Skin of body (tissue), 2 donors: ENCODE results near the gene PRIMA1. TPM values are rescaled to one million over a fixed set of nuclear protein-coding genes. Genes with fewer than 3 reads are reported as not detected.

Experiments used
- DNase-seq: peaks from one replicate; lab custom pipeline; 2025; lab: John Stamatoyannopoulos, UW
- total RNA-seq: library from RNA; depleted of rRNA; stranded (reverse); fragments of >200 nt; gene quantifications from one replicate; pipeline ENCODE4 v1.2.3, GENCODE V29; 2014

The PRIMA1 gene
- total RNA-seq, 1 donor from 2014 or later = 0.99 TPM

DNA sequence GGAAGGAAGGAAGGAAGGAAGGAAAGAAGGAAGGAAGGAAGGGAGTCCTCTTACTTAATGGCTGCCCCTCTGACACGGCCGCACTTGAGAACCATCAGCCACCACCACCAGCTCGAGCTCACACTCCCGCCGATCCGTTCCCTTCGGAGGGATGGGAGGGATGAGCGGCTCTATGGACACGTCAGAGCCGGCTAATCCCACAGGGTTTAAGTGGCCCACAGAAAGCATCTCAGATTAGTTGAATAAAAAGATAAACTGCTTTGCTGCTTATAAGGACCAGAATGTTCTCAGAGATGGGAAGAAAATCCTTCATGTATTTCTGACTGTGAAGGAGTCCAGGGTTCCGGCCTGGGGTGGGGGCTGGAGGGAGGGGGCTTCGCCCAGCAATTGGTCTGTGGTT lies 31.1 kb downstream of the PRIMA1 start:
- DNase-seq = no peak

DNA sequence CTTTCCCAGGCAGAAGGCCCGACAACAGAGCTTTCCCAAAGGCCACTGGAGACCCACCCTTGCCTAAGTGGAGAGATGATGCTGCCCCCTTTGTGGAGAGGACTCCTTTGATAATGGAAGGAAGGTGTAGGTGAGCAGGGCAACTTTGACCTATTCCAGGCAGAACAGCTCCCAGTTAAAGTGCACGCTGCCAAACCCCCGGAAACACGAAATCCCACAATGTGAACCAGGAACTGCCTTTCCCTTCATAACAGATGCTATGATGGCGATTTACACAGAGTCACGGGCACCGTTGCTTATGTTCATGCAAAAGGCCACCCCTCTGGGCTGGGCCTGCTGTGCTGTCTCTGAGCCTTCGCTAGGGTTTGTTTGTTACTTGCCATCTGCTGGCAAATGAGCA lies 34.6 kb downstream of the PRIMA1 start:
- no peak for DNase-seq

DNA sequence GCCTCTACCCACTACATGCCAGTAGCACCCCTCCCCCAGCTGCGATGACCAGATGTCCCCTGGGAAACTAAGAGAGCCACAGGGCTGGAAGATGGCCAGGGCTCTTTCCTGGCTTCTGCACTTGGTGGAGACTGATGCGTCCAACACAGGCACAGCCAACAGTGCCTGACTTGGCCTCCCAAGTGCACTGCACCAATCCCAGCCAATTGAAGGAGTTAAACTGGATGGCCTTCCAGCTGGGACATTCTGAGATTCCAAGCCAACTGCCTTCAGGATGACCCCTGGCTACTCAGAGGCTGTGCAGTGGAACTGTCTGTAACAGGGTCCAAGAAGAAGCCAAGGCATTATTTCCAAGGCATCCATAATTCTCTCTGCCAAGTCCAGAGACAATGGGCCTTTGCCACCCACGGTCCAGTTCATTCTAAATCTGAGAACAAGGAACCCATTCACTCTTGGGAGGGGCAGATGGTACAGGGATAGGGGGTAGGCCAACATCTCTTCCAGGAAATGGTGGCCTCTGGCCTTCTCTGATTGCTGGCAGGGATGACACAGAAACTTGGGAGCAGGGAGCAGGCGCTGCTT lies 35.2 kb downstream of the PRIMA1 start:
- peak; percentile 28 for DNase-seq

DNA sequence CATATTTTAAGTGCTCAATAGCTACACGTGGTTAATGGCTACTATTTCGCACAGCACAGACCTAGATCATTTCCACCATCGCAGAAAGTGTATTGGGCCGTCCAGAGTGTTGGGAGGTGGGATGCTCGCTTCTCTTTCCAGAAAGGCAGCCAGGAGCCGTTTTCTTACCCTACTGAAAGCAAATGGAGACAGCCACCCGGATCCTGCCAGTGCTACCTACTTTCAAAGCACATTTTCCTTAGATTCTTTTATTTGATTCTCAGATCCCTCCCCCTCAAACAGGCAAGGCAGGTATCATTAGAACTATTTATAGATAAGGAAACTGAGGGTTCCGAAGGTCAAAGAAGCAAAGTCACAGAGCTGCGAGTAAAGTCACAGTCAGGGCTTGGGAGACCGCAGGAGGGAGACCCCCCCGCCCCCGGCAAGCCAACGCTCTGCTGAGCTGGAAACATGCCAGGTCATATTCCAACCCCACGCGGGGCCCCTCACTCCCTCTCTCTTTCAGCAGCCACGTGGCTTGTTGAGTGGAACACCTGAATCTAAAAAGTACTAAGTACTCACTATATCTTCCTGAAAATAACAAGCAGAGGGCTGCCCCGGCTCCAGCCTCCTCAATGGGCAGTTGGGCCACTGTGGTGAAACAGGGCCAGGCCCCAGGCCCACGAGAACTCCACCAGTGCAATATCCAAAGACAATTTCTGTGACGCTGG lies 36.2 kb downstream of the PRIMA1 start:
- no peak for DNase-seq

DNA sequence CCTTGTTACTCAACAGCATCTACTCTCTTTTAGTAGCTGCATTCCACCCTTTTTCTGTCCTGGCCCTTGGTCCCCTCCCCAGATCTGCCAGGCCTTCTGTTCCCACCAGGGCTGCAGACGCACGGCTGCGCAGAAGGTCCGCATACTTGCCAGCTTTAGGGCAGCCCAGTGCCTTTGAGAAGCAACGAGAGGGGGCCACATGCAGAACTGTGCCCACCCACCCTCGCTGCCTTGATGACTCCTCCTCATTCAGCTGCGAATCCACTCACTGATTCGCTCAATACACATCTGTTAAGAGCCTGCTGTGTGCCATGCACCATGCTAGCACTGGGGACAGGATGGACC lies 39.2 kb downstream of the PRIMA1 start:
- DNase-seq = no peak

DNA sequence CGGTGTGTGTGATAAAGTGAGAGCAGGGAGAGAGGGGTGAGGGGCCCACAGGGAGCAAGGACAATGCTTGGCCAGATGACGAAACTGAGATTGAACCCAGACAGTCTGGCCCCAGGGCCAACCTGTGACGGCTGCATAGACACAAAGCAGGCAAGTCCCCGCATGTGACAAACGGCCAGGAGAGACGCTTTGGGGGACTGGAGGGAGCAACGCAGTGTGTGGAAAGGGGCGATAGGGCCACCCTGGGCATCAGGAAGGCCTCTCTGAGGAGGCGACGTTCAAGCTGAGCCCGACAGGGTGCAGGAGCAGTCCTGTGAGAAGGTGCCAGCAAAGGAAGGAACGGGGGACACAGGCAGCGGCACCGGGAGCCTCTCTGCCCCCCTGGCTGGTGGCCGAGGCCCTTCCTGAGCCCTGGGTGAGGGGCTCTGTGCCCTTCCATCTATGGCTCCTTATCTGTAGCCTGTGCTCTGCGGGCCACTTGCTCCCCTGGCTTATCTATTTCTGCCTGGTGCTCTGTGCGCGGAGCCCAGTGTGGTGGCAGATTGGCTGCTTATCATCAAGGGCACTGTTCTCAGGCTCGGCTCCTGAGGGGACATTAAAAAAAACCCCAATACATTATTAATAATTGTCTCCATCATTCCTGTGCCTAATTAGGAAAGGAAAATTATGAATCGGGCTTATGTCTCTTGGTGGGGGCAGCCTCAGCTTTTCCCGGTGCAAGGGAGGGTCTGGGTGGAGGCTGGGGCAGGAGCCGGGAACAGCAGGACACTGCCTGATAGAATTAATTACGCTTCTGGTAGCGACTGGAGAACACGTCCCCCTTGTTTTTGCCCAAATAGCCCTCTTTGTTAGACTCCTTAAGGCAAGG lies 39.8 kb downstream of the PRIMA1 start:
- DNase-seq = no peak

DNA sequence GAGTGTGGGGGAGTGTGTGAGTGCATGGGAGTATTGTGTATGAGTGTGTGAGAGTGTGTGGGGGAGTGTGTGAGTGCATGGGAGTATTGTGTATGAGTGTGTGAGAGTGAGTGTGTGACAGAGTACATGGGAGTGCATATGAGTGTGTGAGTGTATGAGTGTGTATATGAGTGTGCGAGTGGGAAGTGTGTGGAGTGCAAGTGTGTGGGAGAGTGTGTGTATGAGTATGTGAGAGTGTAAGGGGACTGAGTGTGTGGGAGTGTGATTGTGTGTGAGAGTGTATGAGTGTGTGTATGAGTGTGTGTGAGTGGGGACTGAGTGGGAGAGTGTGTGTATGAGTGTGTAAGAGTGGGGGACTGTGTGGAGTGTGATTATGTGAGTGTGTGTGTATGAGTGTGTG lies 40.7 kb downstream of the PRIMA1 start:
- DNase-seq = no peak

DNA sequence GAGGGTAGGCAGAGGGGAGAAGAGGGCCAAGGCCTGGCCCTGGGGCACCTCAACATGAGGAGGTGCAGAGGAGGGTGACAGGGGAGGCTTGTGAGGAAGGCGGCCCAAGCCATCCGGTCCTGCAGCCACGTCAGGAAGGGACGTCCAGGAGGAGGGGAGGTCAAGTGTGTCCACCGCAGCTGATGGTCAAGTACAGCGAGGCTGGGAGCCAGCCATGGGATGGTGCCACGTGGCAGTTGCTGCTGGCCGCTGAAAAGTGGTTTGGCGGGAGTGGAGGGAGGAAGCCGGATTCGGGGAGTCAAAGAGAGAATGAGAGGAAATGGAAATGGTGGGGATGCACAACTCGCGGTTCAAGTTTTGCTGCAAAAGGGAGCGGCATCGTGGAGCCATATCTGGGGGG lies 41.2 kb downstream of the PRIMA1 start:
- no peak for DNase-seq

DNA sequence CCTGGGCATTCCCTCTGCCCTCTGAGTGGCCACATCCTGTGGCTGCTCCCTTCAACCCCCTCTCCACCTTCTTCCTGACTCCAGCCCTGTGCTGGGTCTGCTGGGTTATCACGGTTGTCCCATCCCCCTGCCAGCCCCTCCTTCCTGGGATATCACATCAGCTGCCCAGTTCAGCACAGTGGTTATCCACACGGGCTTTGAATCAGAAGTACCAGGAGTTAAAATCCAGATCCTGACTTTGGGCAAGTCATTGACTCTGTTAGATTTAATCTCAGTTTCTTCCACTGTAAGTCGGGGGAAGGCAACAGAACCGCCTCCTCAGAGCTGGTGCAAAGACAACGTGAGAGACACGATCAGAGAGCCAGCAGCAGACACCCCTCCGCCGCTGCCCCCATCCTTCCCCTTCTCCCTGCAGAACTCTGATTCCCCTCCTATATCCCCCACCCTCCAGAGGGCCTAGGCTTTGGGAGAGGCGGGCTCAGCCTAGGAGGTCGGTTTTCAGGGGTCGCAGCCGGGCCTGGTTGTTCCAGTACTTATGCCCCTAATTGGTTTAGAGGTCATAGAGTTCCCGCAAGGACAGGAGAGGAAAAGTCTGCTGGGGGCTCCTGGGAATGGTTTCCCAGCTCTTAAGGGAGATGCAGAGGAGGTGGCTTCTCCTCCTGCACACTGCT lies 42.5 kb downstream of the PRIMA1 start:
- DNase-seq = no peak

DNA sequence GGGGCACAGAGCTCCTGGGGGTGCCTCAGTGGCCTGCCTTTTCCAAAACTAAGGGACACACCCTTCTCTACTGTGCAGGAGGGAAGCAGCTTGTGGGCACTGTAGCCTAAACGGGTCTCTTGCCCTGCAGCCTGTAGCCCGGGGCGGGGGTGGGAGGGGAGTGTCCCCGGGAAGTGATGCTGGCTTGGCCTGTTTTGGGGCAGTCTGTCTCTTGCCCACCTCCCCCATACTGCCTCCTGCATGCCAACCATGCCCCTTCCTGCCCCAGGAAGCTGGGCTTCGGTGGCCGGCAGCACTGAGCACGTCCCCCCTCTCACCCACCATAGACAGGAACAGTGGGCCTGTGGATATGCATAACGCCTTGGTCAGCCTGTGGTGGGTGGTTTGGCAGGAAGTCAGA lies 43.4 kb downstream of the PRIMA1 start:
- no peak for DNase-seq

DNA sequence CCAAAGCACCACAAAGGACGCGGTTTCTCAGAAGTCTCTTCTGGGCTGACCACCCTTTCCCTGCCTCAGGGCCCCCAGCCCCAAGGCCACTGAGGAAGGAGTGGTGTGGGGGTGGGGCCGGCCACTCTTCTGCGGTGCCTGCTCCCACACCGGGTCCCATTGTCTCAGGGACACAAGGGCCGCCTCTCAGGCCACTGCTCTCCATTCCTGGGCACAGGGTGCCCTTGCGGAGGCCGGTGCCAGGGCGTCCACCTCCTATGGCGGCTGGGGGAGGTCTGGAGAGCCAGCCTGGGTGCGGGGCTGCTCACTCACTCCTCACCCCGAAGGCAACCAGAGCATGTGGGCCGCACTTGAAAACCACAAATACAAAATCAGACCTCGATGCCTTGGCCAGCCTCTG lies 44.1 kb downstream of the PRIMA1 start:
- DNase-seq = no peak

DNA sequence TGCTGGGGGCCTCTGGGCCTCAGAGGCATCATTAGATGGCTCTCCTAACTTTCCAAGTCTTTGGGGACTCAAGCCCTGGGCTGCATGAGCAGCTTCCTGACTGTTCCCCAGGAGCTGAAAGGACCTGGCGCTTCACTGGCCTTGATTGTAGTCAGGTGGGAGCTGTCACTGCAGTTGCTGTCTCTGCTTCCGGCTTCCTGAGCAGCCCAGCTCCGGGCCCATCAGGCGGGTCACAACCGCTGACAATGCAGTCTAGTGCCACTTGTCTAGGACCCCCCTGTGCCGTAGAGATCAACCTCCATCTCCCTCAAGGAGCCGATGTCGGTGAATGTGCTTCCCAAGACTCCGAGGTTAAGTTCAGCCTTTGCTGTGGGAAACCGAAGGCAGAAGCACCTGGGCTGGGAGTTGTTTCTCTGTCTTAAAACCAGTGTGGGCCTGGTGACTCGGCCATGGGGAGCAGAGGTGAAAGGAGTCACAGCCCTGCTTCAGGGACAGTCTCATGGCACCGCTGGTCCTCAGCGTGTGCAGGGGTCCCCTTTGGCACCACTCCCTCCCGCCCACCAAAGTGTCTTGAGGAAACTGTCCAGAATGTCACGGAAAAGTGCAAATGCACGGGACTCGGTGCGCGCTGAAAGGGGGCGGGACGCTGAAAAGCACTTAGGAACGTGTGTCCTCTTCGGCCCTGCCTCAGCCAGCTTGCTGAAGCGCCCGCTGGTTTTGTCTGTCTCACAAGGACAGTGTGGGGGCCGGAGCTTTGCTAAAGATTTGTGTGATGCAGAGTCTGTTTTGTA lies 44.8 kb downstream of the PRIMA1 start:
- no peak for DNase-seq

DNA sequence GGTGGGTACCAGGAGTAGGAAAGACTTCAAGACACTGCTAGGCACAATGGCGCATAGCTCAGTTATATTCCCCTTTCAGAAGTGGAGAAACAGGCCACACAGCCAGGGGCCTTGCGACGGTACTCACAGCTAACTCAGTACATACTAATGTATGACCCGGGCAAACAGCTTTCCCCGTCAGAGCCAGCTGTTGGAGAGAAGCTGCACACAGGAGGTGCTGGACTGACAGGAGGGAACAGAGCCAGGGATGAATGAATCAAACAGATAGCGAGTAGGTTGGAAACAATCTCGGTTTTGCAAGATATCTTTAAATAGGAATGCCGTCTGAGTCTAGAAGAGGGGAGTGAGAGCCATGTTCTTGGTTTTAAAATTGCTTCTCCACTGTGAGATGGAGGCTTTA lies 45.5 kb downstream of the PRIMA1 start:
- DNase-seq = no peak

DNA sequence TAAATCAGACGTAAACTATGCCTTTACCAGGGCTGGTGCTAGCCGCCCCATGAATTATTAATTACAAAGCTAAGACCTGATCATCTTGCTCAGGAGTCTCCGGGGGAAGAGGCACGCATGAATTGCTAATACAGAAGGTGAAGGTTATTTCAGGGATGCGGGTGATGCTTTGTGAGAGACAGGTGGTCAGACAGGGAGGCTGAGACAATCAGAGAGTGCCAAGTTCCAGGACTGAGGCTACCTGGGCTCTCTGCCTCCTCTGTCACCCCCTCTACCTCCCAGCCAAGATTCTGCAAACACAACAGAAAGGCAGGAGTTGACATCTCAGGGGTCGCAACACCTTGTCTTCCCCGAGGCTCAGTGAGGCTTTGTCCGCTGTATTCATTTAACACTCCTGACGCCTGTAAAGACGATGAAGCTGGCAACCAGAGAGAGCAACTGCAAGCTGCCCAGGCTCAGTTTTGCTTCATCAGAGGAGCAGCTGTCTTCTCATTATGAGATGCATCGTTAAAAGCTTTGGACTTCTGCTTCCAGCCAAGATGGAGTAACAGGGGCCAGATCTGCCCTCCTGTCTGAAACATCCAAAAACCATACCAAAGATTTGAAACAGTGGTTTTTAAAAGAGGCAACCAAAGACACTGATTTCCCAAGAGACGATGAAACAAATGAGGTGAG lies 46.6 kb downstream of the PRIMA1 start:
- DNase-seq = no peak

DNA sequence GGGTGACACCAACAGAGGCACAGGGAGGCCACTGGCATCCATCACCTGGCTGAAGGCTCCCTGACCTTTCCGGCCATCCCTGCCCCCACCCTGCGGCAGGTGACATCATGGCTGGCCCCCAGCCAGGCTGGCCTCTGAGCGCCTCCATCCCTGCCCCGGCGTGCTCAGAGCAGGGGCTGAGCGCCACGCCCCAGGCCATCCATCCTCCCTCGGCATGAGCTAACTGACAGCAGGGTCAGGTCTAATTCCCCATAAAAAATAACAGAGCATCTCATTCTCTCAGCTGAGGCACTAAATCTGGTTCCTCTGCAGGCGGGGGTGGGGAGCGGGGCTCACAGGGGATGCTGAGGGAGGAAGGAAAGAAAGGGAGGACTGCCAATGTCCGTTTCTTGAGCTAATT lies 50.7 kb downstream of the PRIMA1 start:
- no peak for DNase-seq

DNA sequence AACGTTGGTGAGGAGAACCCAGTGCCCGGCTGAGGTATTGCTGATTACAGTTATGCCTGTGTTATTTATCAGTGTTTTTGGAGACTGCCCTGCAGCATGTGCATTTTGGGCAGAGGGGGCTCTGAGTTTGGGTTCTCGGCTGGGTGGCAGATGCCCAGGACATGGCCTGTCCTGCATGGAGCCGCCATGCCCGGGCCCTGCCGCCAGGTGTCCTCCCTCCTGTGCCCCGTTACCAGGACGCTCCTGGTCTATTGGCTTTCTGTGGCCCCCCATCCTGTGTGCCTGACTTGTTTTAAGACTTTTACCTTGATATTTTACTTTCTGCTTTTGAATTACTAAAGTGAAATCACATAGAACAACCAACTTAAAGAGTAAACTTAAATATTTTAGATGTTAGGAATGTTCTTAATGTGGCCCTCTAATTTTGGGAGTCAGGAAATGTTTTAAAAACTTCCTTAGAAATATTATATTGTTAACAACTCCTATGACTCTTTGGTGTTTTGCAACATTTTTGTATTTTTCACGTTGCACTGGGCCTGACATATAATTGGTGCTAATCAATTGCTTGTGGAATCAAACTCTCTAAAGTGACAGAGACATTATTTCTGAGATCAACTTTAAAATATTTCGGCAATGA lies 51.8 kb downstream of the PRIMA1 start:
- no peak for DNase-seq

DNA sequence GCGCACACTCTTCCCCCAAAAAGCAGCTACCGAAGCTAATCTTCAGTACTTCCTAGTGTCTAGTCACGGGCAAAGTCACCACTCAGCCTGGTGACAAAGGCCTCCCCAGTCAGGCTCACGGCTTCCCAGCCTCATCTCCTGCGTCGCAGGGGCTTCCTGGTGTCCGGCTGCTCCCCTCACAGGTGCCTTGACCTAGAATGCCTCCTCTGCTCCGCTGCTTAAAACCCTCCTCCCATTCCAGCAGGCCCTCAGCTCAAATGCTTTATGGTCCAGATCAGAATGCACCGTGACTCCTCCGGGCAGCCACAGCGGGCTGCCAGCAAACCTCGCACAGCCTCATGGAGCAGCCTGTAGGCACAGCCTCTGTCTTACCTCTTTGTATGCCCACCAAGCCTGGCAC lies 53.1 kb downstream of the PRIMA1 start:
- no peak for DNase-seq

DNA sequence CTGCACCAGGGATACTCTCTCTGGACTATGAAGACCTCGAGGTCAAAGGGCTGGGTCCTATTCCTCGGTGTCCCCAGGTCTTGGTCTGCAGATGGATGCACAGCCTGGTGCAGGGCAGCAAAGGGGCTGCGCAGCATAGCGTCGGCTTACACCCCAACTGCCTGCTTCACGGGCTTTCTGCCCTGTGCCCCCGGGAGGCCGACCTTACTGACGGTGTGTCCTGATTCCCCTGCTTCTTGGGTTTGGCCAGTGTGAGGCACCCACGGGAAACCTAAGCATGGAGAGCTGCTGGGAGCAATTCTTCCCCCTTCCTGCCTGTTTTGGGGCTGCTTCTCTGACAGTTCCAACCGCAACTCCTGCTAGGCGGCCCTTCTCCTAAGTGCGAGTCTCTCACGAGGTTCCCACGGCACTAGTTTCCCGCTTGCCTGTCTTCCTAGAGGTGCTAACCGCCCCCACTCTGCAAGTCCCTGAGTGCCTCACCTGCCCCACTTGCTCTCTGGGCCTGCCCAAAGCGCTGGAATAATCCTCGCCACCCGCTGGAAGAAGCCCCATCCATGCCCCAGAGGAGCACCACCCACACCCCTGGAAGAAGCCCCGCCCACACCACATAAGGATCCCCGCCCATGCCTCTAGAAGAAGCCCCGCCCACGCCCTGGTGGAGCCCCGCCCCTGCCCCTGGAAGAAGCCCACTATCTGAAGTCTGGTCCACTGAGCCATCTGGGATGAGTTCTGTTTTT lies 54.0 kb downstream of the PRIMA1 start:
- DNase-seq = no peak

DNA sequence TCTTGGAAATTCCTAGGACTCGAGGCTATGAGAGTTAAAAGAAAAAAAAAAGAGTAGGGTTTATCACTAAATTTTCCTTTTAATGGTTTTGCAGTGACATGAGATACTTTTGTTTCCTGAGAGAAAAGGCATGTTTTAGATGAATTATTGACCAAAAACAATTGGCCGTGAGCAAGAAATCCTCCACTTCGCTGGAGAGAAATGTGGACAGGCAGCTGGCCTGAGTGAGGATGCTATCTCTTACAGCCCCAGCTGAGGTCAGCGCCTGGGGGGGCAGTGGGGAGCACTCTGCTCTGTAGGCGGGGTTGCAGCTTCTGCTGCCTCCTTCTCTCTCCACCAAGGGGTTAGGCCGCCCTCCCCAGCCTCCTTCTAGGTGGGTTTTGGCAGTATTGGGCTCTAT lies 54.7 kb downstream of the PRIMA1 start:
- DNase-seq = no peak

DNA sequence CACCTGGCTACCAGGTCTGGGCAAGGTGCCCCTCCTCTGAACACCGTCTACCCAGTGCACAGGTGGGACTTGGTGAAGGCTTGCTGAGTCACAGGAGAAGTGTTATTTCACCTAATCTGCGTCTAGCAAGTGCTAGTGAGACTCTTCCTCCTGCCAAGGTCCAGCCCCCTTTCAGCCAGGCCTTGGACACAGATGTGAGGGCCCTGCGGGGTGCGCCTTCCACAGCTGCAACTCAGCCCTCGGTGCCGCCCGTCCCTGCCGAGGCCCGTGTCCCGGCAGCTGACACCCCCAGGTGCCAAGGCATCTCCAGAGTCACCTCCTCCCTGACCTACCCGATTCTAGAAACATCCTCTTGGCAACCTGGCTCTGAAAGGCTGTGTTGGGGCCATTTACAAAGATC lies 55.1 kb downstream of the PRIMA1 start:
- no peak for DNase-seq
